Right lobe of liver (tissue), 4 donors: ENCODE results near the gene CPO.

ENCODE experiments used
- POLR2A ChIP-seq: fragments of 450-650 bp; IDR thresholded peaks from one replicate; pipeline ENCODE4 v1.6.1; 2017; ENCODE audit warnings: antibody characterized with exemption, mild to moderate bottlenecking
- TF ChIP-seq, protein P1 (sequence below), 4 donors: fragments of 200-600 bp in 3 of 4; fragments of 450-650 bp in 1 of 4; IDR thresholded peaks; one replicate each; pipeline versions ENCODE4 v1.5.1 to v1.8.0; 2016 to 2022; ENCODE audit warnings: antibody characterized with exemption in 4 of 4, mild to moderate bottlenecking in 2 of 4
- donor health status: DM: no; HTN: no; CAD: no.
- donor health status: DM: no; HTN: no; CAD: no.
- donor health status: DM: no; HTN: yes; CAD: no.

DNA sequence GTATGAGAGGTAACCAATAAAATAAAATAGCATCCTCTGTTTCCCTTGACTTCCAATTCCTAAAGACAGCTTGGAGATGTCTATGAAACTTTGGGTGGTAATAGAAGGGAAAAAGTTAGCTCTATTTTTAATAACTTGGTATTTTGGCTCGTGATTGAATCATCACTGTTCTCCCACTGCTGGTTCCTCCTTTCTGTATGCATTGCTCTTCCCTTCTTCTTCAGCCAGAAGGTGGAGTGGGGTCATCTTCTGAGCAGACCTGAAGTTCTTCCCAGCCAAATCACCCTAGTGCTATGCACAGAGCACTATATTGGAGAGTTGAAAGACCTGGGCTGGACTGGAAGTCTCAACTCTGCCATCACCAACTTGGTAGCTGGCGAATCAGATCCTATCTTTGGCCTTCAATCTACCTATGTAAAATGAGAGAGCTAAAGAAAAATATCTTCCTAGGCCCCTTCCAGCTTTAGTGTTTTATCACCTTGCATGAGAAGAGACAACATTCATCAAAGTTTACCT is 54.1 kb downstream of the CPO start:
- TF ChIP-seq, protein P1, sequence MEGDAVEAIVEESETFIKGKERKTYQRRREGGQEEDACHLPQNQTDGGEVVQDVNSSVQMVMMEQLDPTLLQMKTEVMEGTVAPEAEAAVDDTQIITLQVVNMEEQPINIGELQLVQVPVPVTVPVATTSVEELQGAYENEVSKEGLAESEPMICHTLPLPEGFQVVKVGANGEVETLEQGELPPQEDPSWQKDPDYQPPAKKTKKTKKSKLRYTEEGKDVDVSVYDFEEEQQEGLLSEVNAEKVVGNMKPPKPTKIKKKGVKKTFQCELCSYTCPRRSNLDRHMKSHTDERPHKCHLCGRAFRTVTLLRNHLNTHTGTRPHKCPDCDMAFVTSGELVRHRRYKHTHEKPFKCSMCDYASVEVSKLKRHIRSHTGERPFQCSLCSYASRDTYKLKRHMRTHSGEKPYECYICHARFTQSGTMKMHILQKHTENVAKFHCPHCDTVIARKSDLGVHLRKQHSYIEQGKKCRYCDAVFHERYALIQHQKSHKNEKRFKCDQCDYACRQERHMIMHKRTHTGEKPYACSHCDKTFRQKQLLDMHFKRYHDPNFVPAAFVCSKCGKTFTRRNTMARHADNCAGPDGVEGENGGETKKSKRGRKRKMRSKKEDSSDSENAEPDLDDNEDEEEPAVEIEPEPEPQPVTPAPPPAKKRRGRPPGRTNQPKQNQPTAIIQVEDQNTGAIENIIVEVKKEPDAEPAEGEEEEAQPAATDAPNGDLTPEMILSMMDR (IDR thresholded peaks at IDR 0.05), result no peak
- no peak for TF ChIP-seq POLR2A
